HG02943 (cell line): ENCODE data around the gene NAA60.
"Not testable (repeated sequence)": the region's sequence is repeated elsewhere in the genome, so short reads cannot be mapped to it uniquely, and the experiment has no call there.

ENCODE experiments used
- ATAC-seq: cut with Tn5 transposase; IDR thresholded peaks from one replicate; pipeline ENCODE4 v1.9.1; 2021; ENCODE audit warnings: mild to moderate bottlenecking, low read depth, moderate library complexity; ENCODE audit not compliant: unreplicated experiment

NAA60 gene

GRCh38 chr16:3503523-3503922 is 60.0 kb downstream of the NAA60 start:
- ATAC-seq, result no peak

GRCh38 chr16:3508736-3509135 is 65.3 kb downstream of the NAA60 start:
- no peak for ATAC-seq

- no peak for ATAC-seq
Observed at GRCh38 chr16:3509470-3509928, 66.0 kb downstream of the NAA60 start.

DNA sequence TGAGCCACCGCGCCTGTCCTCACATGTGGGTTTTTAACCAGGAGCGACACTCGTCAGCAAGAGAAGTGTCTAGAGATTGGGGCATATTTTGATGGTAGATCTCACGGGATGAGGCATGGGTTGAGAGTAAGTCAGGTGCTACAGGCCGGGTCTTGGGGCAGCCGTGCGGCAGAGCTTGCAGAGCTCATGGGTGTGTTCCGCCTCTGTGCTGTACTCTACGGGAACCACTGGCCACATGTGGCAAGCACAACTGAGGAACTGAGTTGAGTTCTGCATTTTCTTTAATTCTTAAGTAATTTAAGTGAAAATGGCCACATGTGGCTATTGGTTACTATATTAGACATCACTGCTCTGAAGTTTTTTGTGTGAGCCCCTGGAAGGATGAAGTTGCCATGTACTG is 66.9 kb downstream of the NAA60 start:
- ATAC-seq, result no peak

GRCh38 chr16:3511286-3512180 is 68.1 kb downstream of the NAA60 start:
- ATAC-seq, result no peak

DNA sequence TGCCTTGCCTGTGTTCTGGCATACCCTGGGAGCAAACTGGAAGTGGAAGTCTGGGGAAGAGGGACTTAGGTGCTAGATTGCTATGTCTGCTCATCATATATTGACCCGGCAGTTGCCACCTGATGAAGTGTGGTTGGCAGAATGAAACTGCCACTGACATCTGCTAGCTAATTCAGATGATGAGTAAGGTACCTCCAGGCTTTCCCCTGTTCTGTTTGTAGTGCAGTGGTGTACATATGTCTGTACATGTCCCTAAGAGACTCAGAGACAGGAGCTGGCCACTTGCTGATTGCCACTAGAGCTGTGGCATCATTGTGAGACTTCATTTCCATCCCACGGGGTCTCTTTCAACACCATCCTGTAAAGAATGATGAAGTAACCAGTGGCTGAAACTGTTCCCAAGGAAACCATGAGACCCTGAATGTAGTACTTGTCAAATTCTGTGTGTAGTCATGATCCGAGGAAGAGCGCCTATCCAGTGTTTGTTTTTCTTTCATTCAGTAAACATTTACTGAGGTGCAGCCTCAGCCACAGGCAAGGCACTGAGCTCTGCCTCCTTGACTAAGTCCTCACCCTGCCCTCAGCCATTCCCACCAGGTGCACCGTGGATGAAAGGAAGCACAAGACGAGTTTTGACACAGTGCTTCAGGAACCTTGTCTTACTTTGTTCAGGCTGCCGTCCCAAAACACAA is 70.6 kb downstream of the NAA60 start:
- ATAC-seq, result no peak

DNA sequence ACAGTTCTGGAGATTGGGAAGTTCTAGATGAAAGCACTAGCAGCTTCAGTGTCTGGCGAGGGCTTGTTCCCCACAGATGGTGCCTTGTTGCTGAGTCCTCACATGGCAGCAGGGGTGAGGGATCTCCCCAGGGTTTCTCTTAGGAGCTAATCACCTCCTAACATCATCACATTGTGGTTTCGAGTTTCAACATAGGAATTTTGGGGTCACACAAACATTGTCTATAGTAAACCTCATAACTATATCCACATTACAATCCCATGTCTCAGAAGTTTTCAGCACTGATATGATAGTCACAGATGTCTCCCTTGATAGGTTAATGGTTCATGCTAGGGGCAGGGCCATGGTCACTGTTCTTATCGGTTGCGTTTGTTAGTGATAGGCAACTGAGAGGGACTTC is 71.1 kb downstream of the NAA60 start:
- ATAC-seq, result no peak

- ATAC-seq, result no peak
Observed at GRCh38 chr16:3515897-3516296, 72.4 kb downstream of the NAA60 start.

DNA sequence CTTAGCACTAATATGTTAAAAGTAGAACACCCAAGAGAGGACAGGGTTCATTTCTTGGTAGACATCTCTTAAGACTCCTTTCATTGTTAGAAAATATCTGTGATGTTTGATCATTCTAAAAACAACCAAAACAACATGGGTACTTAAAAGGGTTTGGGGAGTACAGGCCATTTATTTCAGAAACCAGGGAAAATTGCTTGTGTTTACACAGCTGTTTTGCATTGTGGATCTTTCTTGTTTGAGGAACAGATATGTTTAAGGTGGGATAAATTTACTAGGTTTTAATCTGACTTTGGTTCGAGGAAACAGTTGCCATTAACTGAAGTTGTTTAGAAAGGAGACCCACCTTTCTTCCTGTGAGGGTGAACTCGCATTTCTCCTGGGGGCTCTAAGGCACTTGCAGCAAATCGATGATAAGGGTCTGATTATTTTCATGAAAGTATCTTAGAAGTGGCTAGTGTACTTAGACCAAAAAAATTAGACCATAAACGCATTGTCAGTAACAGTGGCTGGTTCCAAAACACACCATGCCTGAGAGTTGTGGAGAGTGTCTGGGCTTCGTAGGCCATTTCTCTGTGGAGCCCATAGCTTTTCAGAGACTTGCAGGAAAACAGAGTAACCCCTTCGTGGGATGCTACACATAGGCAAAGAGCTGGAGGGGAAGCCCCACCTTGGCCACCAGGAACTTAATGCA is 75.0 kb downstream of the NAA60 start:
- no peak for ATAC-seq

DNA sequence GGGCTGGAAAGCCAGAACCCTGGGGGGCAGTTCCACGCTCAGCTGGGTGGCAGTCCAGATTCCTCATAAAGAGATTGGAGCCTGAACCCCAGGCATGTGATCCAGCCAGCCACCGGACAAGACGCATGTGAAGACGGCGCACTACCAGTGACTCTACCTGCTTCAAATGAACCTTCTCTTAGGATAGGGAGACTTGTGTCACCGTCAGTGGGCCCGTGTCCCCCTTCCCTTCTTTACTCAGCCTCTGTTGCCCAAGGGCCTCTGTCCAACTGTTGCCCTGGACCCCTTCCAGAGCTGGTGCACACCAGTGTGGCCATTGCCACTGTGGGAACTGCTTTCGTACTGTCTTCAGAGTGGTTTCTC is 75.5 kb downstream of the NAA60 start:
- no peak for ATAC-seq

- no peak for ATAC-seq
Observed at GRCh38 chr16:3519581-3519980, 76.1 kb downstream of the NAA60 start.

DNA sequence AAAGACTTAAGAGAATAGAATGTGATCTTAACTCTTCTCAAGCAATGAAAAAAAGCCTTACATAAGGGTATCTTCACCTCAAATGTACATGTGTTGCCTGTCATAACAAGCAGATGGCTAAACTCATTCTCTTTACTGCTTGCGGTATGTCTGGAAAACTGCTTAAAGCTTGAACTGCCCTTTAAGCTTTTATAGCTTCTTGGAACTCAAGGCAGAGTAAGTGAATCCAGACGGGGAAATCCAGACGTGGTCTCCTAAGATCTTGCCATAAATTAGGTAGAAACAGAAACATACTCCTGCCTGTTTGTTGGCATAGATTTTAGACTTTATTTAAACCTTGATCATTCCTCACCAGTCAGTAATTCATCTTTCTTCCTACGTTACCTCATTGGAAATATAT is 76.9 kb downstream of the NAA60 start:
- ATAC-seq, result no peak

GRCh38 chr16:3520841-3521240 is 77.4 kb downstream of the NAA60 start:
- no peak for ATAC-seq

- ATAC-seq, result no peak
Observed at GRCh38 chr16:3523281-3523680, 79.8 kb downstream of the NAA60 start.

GRCh38 chr16:3525951-3526350 is 82.5 kb downstream of the NAA60 start:
- ATAC-seq, result no peak

- not testable (repeated sequence) for ATAC-seq
Observed at GRCh38 chr16:3527216-3527829, 83.8 kb downstream of the NAA60 start.

- no peak for ATAC-seq
Observed at GRCh38 chr16:3528406-3528805, 84.9 kb downstream of the NAA60 start.

- ATAC-seq, result no peak
Observed at GRCh38 chr16:3529175-3529574, 85.7 kb downstream of the NAA60 start.

DNA sequence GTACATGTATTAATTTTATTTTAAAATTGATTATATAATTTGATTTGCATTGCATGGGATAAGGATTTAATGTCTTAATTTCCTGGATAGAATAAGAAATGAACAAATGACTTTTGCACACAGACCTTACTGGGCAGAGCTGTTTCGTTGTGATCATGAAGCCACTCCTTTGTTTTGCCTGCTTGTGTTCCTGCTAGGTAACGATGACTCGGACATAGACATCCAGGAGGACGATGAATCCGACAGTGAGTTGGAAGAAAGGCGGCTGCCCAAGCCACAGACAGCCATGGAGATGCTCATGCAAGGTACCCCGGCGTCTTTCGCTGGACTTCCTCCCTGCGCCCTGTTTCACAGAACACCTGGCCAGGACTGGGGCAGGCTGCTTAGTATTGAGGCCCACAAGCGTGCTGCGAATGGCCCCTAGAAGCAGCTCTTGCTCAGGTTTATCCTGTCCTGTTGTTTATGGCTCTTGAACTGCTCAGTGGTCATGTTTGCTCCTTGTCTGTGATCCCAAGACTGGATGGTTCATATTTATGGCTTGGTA is 87.0 kb downstream of the NAA60 start:
- no peak for ATAC-seq

DNA sequence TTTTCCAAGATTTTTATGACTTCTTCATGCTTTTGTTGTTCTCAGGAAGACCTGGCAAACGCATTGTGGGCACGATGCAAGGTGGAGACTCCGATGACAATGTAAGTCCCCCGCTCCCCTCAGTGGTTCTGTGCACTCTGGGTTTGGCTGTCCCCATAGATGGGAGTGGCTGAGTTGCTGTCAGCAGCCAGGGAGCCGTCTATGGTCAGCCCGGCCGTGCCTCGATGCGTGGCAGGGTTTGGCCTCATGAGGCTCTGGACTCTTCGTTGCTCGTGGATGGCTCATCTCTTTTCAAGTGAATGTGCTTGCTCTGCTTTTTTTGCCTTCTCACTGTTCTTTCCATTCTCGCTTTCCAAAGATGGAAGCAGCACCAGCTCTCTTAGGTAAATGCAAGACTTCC is 89.3 kb downstream of the NAA60 start:
- no peak for ATAC-seq

DNA sequence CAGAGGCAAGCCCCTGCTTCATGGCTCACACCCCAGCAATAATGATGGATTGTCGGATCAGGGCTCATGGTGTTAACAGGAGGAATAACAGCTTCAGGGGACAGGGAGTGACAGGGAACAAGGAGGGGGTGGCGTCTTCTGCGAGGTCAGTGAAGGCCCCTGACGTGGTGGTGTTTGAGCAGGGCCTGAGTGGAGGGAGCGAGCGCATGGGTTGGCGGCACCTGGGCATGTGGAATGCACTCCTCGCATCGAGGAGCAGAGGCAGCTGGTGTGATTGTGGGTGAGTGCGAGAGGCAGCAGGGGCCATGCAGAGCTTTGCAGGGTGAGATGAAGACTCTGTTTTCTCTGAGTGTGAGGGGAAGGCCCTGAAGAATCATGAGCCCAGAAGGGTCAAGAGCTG is 90.6 kb downstream of the NAA60 start:
- no peak for ATAC-seq
